Endothelial cell of umbilical vein (primary cell): ENCODE data around the gene XYLT1. TPM values are rescaled to one million over a fixed set of nuclear protein-coding genes. Genes with fewer than 3 reads are reported as not detected.

Experiments used
- BruUV-seq: library from RNA; stranded (reverse); fragments of 400-500 nt; replicated peaks from 2 replicates; lab custom pipeline; 2021; lab: Mats Ljungman, UMichigan
- CTCF ChIA-PET: fragments of 300-600, 350-600 bp; sonication (Branson Sonifier 250); formaldehyde crosslinking; loops from one replicate; lab custom pipeline; 2021; ENCODE audit warnings: antibody characterized with exemption, inconsistent platforms; lab: Charles Lee
- POLR2A ChIA-PET: fragments of 300-600, 350-600 bp; sonication (Branson Sonifier 250); formaldehyde crosslinking; loops from one replicate; lab custom pipeline; 2021; ENCODE audit warnings: antibody characterized with exemption, inconsistent platforms; lab: Charles Lee
- DNase-seq: peaks from one replicate; pipeline ENCODE4 v3.0.0-alpha.2; 2011; ENCODE audit warnings: low read depth, low spot score
- FAIRE-seq: peaks from 2 replicates; lab custom pipeline; 2011; peaks lifted over from hg19 to GRCh38; lab: Jason Lieb, UNC
- H2AFZ ChIP-seq: 2 replicates; pipeline ENCODE4 v1.6.0; 2012; ENCODE audit warnings: low read depth, low read length, control low read depth, inconsistent platforms
- H3K27ac ChIP-seq: 2 replicates; pipeline ENCODE4 v1.5.1; 2011; ENCODE audit warnings: low read depth, mild to moderate bottlenecking, control low read depth, low read length, moderate library complexity; ENCODE audit not compliant: insufficient read depth
- H3K27me3 ChIP-seq, 2 experiments: 2 replicates each; pipeline versions ENCODE4 v1.6.0 to v1.6.1; 2011; ENCODE audit warnings: low read length in 2 of 2, mixed read lengths in 1 of 2; ENCODE audit not compliant: control insufficient read depth in 2 of 2, insufficient read depth in 2 of 2
- H3K36me3 ChIP-seq, 2 experiments: 2 replicates in 1 of 2; 3 replicates in 1 of 2; pipeline ENCODE4 v1.5.1; 2011; ENCODE audit warnings: low read length in 2 of 2, mild to moderate bottlenecking in 1 of 2, moderate library complexity in 1 of 2; ENCODE audit not compliant: control insufficient read depth in 2 of 2, insufficient read depth in 2 of 2; ENCODE audit errors: extremely low read depth in 1 of 2
- H3K4me1 ChIP-seq: 3 replicates; pipeline ENCODE4 v1.5.1; 2011; ENCODE audit warnings: mild to moderate bottlenecking, low read length; ENCODE audit not compliant: control insufficient read depth, insufficient read depth; ENCODE audit errors: extremely low read depth
- H3K4me2 ChIP-seq: 2 replicates; pipeline ENCODE4 v1.6.1; 2011; ENCODE audit warnings: low read length, control low read depth, mixed read lengths; ENCODE audit not compliant: insufficient read depth
- H3K4me3 ChIP-seq, 3 experiments: fragments of 200-600 bp in 1 of 3; sonication (generic), shearing (Covaris generic) in 1 of 3; replicated peaks in 1 of 3; 2 replicates each; pipeline ENCODE4 v1.5.1; 2011 to 2016; ENCODE audit warnings: control low read depth in 3 of 3, low read length in 3 of 3, mild to moderate bottlenecking in 2 of 3, inconsistent platforms in 1 of 3, low read depth in 1 of 3, moderate library complexity in 1 of 3; ENCODE audit not compliant: insufficient read depth in 1 of 3
- H3K79me2 ChIP-seq: 2 replicates; pipeline ENCODE4 v1.6.0; 2012; ENCODE audit warnings: low read length, inconsistent platforms; ENCODE audit not compliant: control insufficient read depth, insufficient read depth
- H3K9ac ChIP-seq: replicated peaks from 2 replicates; pipeline ENCODE3; 2011; ENCODE audit warnings: low read length, control low read depth; ENCODE audit not compliant: insufficient read depth; ENCODE audit errors: extremely low read depth
- H3K9me1 ChIP-seq: replicated peaks from 3 replicates; pipeline ENCODE4 v1.6.0; 2011; ENCODE audit warnings: mild to moderate bottlenecking, low read length; ENCODE audit not compliant: control insufficient read depth, insufficient read depth; ENCODE audit errors: extremely low read depth
- H3K9me3 ChIP-seq: replicated peaks from 2 replicates; pipeline ENCODE4 v1.5.1; 2012; ENCODE audit warnings: low read length, inconsistent platforms; ENCODE audit not compliant: control insufficient read depth, insufficient read depth
- H4K20me1 ChIP-seq: replicated peaks from 2 replicates; pipeline ENCODE3; 2011; ENCODE audit warnings: mild to moderate bottlenecking, low read length; ENCODE audit not compliant: control insufficient read depth, insufficient read depth; ENCODE audit errors: extremely low read depth
- CTCF ChIP-seq, 2 donors: IDR thresholded peaks; 1 replicate in 1 of 2; 2 replicates in 1 of 2; pipeline ENCODE4 v1.5.1; 2011; ENCODE audit warnings: low read length in 2 of 2, mild to moderate bottlenecking in 2 of 2, moderate library complexity in 2 of 2, control low read depth in 1 of 2, inconsistent platforms in 1 of 2, low read depth in 1 of 2; ENCODE audit not compliant: insufficient read depth in 1 of 2; ENCODE audit errors: extremely low read depth in 1 of 2
- EZH2 ChIP-seq: IDR thresholded peaks from 2 replicates; pipeline ENCODE4 v1.6.1; 2012; ENCODE audit warnings: borderline replicate concordance, low read depth, mild to moderate bottlenecking, moderate library complexity, low read length, inconsistent platforms; ENCODE audit not compliant: severe bottlenecking
- FOS ChIP-seq: IDR thresholded peaks from 2 replicates; pipeline ENCODE4 v1.6.1; 2011; ENCODE audit warnings: mild to moderate bottlenecking, low read length, moderate library complexity, borderline replicate concordance; ENCODE audit not compliant: insufficient read depth
- GATA2 ChIP-seq: IDR thresholded peaks from 2 replicates; pipeline ENCODE4 v1.7.0; 2011; ENCODE audit warnings: low read depth, mild to moderate bottlenecking, moderate library complexity, mixed read lengths, low read length; ENCODE audit not compliant: insufficient read length, insufficient read depth
- JUN ChIP-seq: IDR thresholded peaks from 2 replicates; pipeline ENCODE4 v1.6.1; 2011; ENCODE audit warnings: borderline replicate concordance, low read depth; ENCODE audit not compliant: insufficient read length, insufficient read depth
- MAX ChIP-seq: IDR thresholded peaks from 2 replicates; pipeline ENCODE4 v1.6.1; 2011; ENCODE audit not compliant: insufficient read depth, insufficient read length
- MYC ChIP-seq: IDR thresholded peaks from one replicate; pipeline ENCODE4 v1.6.1; 2011; ENCODE audit warnings: mild to moderate bottlenecking, low read depth, low read length
- POLR2A ChIP-seq: IDR thresholded peaks from 2 replicates; pipeline ENCODE4 v1.6.1; 2012; ENCODE audit warnings: low read depth, mild to moderate bottlenecking, control low read depth, low read length
- POLR2AphosphoS5 ChIP-seq: IDR thresholded peaks from 2 replicates; pipeline ENCODE4 v1.6.1; 2012; ENCODE audit warnings: low read depth, mild to moderate bottlenecking, control low read depth, low read length, moderate library complexity; ENCODE audit not compliant: insufficient read depth
- dilution Hi-C: fragments of 300-500 bp; cut with MboI; formaldehyde crosslinking; loops from one replicate; pipeline ENCODE4 v1.15.0; 2019; ENCODE audit warnings: low sequenced_read_pairs; ENCODE audit not compliant: extremely low pct_ligation_motif_present
- intact Hi-C: fragments of 100-400 bp; cut with micrococcal nuclease; formaldehyde crosslinking; loops from one replicate; pipeline ENCODE4 v1.10.0; 2022
- polyA plus RNA-seq, 4 experiments: library from polyadenylated mRNA; depleted of rRNA in 3 of 4; stranded (reverse) in 3 of 4; unstranded in 1 of 4; fragments of >200 nt; gene quantifications; 2 replicates each; pipeline versions ENCODE4 v1.2.1 to v1.2.3, GENCODE V29; 2011 to 2012; ENCODE audit warnings: missing spikeins in 1 of 4
- total RNA-seq: library from RNA; stranded (reverse); gene quantifications from 2 replicates; pipeline ENCODE4 v1.2.3, GENCODE V29; 2021

Gene XYLT1
- total and polyA plus RNA-seq, 2 donors (not counting 3 experiments of a cell fraction or from before 2014, with no cell fraction given), result 0.63 to 2.9 TPM

GRCh38 chr16:17340804-17341203, 130.0 kb downstream of the XYLT1 start:
- FAIRE-seq, result no peak
- H3K9me3 ChIP-seq, result no peaks in the 10 kb centered on the region
- intact Hi-C loops, result no loop called here
- TF ChIP-seq FOS (no peak), MAX (no peak), EZH2 (no peak), CTCF (IDR thresholded peaks at IDR 0.05; ENCODE audit: extremely low read depth in 1 of 2, insufficient read depth in 1 of 2, low read depth in 1 of 2, low read length in 2 of 2) (no peak), POLR2AphosphoS5 (no peak), MYC (no peak), JUN (no peak), GATA2 (no peak), POLR2A (no peak)
- dilution Hi-C loops, result no loop called here
- H3K4me3 ChIP-seq, result no peak overlapping the region
- H3K4me1 ChIP-seq, result no peaks in the 10 kb centered on the region
- H3K4me2 ChIP-seq, result no peak overlapping the region
- H2AFZ ChIP-seq, result no peak overlapping the region
- H3K27ac ChIP-seq, result no peak overlapping the region
- ChIA-PET POLR2A (no interaction called here), CTCF (no interaction called here)
- H3K27me3 ChIP-seq, result no peaks in the 10 kb centered on the region
- no peaks in the 10 kb centered on the region for H3K36me3 ChIP-seq
- no peaks in the 10 kb centered on the region for H3K9me1 ChIP-seq
- DNase-seq, result no peak
- H4K20me1 ChIP-seq, result no peaks in the 10 kb centered on the region
- H3K9ac ChIP-seq, result no peak overlapping the region
- BruUV-seq, result no TSS peak
- no peaks in the 10 kb centered on the region for H3K79me2 ChIP-seq
